Mesendoderm (in vitro differentiated cells): ENCODE measurements around the gene MUC12.
"Not testable (repeated sequence)": the region's sequence is repeated elsewhere in the genome, so short reads cannot be mapped to it uniquely, and the experiment has no call there.

ENCODE experiments used
- DNase-seq: peaks from one replicate; pipeline ENCODE4 v3.0.0; 2013
- H2AK5ac ChIP-seq: 2 replicates; pipeline ENCODE4 v1.6.1; 2013; ENCODE audit warnings: low read length, inconsistent platforms
- H2BK120ac ChIP-seq: 2 replicates; pipeline ENCODE4 v1.6.1; 2013; ENCODE audit warnings: low read depth, mild to moderate bottlenecking, low read length, moderate library complexity, mixed read lengths
- H2BK15ac ChIP-seq: replicated peaks from 2 replicates; pipeline ENCODE4 v1.6.1; 2013; ENCODE audit warnings: low read depth, mild to moderate bottlenecking, moderate library complexity
- H2BK5ac ChIP-seq: 2 replicates; pipeline ENCODE4 v1.6.1; 2013; ENCODE audit warnings: low read length, inconsistent platforms
- H3K18ac ChIP-seq: 2 replicates; pipeline ENCODE4 v1.6.1; 2013; ENCODE audit warnings: mild to moderate bottlenecking, low read length, mixed read lengths
- H3K23ac ChIP-seq: one replicate; pipeline ENCODE4 v1.6.1; 2013; ENCODE audit warnings: low read length
- H3K27ac ChIP-seq: 2 replicates; pipeline ENCODE4 v1.5.1; 2013; ENCODE audit warnings: low read depth, mild to moderate bottlenecking, inconsistent platforms, low read length, moderate library complexity
- H3K27me3 ChIP-seq: 2 replicates; pipeline ENCODE4 v1.6.1; 2013; ENCODE audit warnings: low read length, control low read depth, mild to moderate bottlenecking, inconsistent platforms; ENCODE audit not compliant: insufficient read depth, poor library complexity
- H3K36me3 ChIP-seq: 2 replicates; pipeline ENCODE4 v1.6.1; 2013; ENCODE audit warnings: low read length, inconsistent platforms; ENCODE audit not compliant: control insufficient read depth, insufficient read depth
- H3K4ac ChIP-seq: one replicate; pipeline ENCODE4 v1.6.1; 2013; ENCODE audit warnings: low read depth, mild to moderate bottlenecking, low read length, moderate library complexity
- H3K4me1 ChIP-seq: 2 replicates; pipeline ENCODE4 v1.6.1; 2013; ENCODE audit warnings: low read depth, low read length, inconsistent platforms; ENCODE audit not compliant: control insufficient read depth
- H3K4me2 ChIP-seq: 2 replicates; pipeline ENCODE4 v1.6.1; 2013; ENCODE audit warnings: low read length
- H3K4me3 ChIP-seq: 2 replicates; pipeline ENCODE4 v1.5.1; 2013; ENCODE audit warnings: mild to moderate bottlenecking, low read length
- H3K56ac ChIP-seq: one replicate; pipeline ENCODE4 v1.6.1; 2013; ENCODE audit warnings: low read length
- H3K79me1 ChIP-seq: 2 replicates; pipeline ENCODE4 v1.6.1; 2013; ENCODE audit warnings: low read length, inconsistent platforms
- H3K79me2 ChIP-seq: 2 replicates; pipeline ENCODE4 v1.6.1; 2013; ENCODE audit warnings: mild to moderate bottlenecking, low read length; ENCODE audit not compliant: control insufficient read depth, insufficient read depth
- H3K9ac ChIP-seq: 2 replicates; pipeline ENCODE4 v1.6.1; 2013; ENCODE audit warnings: low read length, inconsistent platforms
- H4K5ac ChIP-seq: one replicate; pipeline ENCODE4 v1.6.1; 2013; ENCODE audit warnings: low read length
- H4K8ac ChIP-seq: one replicate; pipeline ENCODE4 v1.6.1; 2013; ENCODE audit warnings: low read depth, mild to moderate bottlenecking, control low read depth, low read length, moderate library complexity
- WGBS: extraction: QIAGEN DNeasy Blood & Tissue Kit; methylation state at CpG from one replicate; pipeline ENCODE4 v1.1.7; 2013; ENCODE audit warnings: low lambda C conversion rate, missing lambda C conversion rate; ENCODE audit not compliant: insufficient coverage; ENCODE audit errors: extremely low coverage; 5-methylcytosine and 5-hydroxymethylcytosine counted together

MUC12 gene

GRCh38 chr7:100985033-100985797 is 15.8 kb downstream of the MUC12 start:
- not testable (repeated sequence) for H3K27ac ChIP-seq, H3K4me2 ChIP-seq, DNase-seq, H3K79me2 ChIP-seq, H4K5ac ChIP-seq, H2BK15ac ChIP-seq, H4K8ac ChIP-seq, H2BK5ac ChIP-seq, H3K9ac ChIP-seq, H3K36me3 ChIP-seq, H2BK120ac ChIP-seq, H3K56ac ChIP-seq, H2AK5ac ChIP-seq, H3K4me3 ChIP-seq, H3K4ac ChIP-seq, H3K4me1 ChIP-seq, H3K23ac ChIP-seq, H3K79me1 ChIP-seq, H3K18ac ChIP-seq, H3K27me3 ChIP-seq
- no CpG with 5 or more reads among the region's 4 CpGs for whole genome bisulfite sequencing

GRCh38 chr7:100991631-100992030 is 22.3 kb downstream of the MUC12 start:
- no peak overlapping the region for H3K4ac ChIP-seq
- no peak overlapping the region for H4K8ac ChIP-seq
- H3K36me3 ChIP-seq: no peaks in the 10 kb centered on the region
- no peak overlapping the region for H3K23ac ChIP-seq
- H3K27me3 ChIP-seq: no peaks in the 10 kb centered on the region
- H3K4me3 ChIP-seq: no peak overlapping the region
- WGBS: no CpG with 5 or more reads among the region's 9 CpGs
- H2BK15ac ChIP-seq: no peak overlapping the region
- no peak overlapping the region for H3K4me2 ChIP-seq
- no peak overlapping the region for H3K9ac ChIP-seq
- no peak overlapping the region for H4K5ac ChIP-seq
- no peak overlapping the region for H2BK5ac ChIP-seq
- H2BK120ac ChIP-seq: no peak overlapping the region
- H3K79me2 ChIP-seq: no peaks in the 10 kb centered on the region
- H3K79me1 ChIP-seq: no peaks in the 10 kb centered on the region
- no peak overlapping the region for H3K18ac ChIP-seq
- no peak overlapping the region for H3K56ac ChIP-seq
- H3K4me1 ChIP-seq: no peaks in the 10 kb centered on the region
- no peak overlapping the region for H3K27ac ChIP-seq
- no peak overlapping the region for H2AK5ac ChIP-seq
- DNase-seq: no peak

- not testable (repeated sequence) for H4K8ac ChIP-seq, H3K27ac ChIP-seq, H2BK120ac ChIP-seq, H2BK15ac ChIP-seq, H4K5ac ChIP-seq, DNase-seq, H3K4me2 ChIP-seq, H3K79me1 ChIP-seq, H3K79me2 ChIP-seq, H3K4me3 ChIP-seq, H3K27me3 ChIP-seq, H3K56ac ChIP-seq, H3K4ac ChIP-seq, H3K36me3 ChIP-seq, H3K18ac ChIP-seq, H3K9ac ChIP-seq, H3K23ac ChIP-seq, H2AK5ac ChIP-seq, H3K4me1 ChIP-seq, H2BK5ac ChIP-seq
- no CpG with 5 or more reads among the region's 12 CpGs for WGBS
Measured at GRCh38 chr7:100992280-100992679, 22.9 kb downstream of the MUC12 start.

- H3K18ac ChIP-seq, DNase-seq, H3K4me3 ChIP-seq, H3K56ac ChIP-seq, H4K5ac ChIP-seq, H3K9ac ChIP-seq, H3K4me1 ChIP-seq, H3K4me2 ChIP-seq, H2BK120ac ChIP-seq, H3K27ac ChIP-seq, H3K79me1 ChIP-seq, H3K36me3 ChIP-seq, H4K8ac ChIP-seq, H3K79me2 ChIP-seq, H3K23ac ChIP-seq, H3K4ac ChIP-seq, H3K27me3 ChIP-seq, H2BK15ac ChIP-seq, H2BK5ac ChIP-seq, H2AK5ac ChIP-seq: not testable (repeated sequence)
- WGBS: no CpG with 5 or more reads among the region's 9 CpGs
Measured at GRCh38 chr7:100994671-100995070, 25.3 kb downstream of the MUC12 start.

- H3K56ac ChIP-seq, H3K27ac ChIP-seq: not testable (repeated sequence)
Measured at GRCh38 chr7:100998530-100998929, 29.2 kb downstream of the MUC12 start.

GRCh38 chr7:100999334-100999733 is 30.0 kb downstream of the MUC12 start:
- not testable (repeated sequence) for H3K79me1 ChIP-seq, H2BK5ac ChIP-seq, H3K27ac ChIP-seq, H2BK120ac ChIP-seq, H3K36me3 ChIP-seq, H3K23ac ChIP-seq, H4K5ac ChIP-seq, H2AK5ac ChIP-seq, H3K9ac ChIP-seq, H3K18ac ChIP-seq, H3K79me2 ChIP-seq, H4K8ac ChIP-seq, H3K4me2 ChIP-seq, H3K4me1 ChIP-seq, DNase-seq, H3K4ac ChIP-seq, H2BK15ac ChIP-seq, H3K56ac ChIP-seq, H3K4me3 ChIP-seq, H3K27me3 ChIP-seq
- no CpG with 5 or more reads among the region's 9 CpGs for WGBS

More at GRCh38 chr7:100998530-100998929, 29.2 kb downstream of the MUC12 start:
- not testable (repeated sequence) for H3K4me1 ChIP-seq, H4K5ac ChIP-seq, H3K9ac ChIP-seq, H3K4me2 ChIP-seq, H3K23ac ChIP-seq, H3K27me3 ChIP-seq, H2BK120ac ChIP-seq, H4K8ac ChIP-seq, H3K4ac ChIP-seq, DNase-seq, H3K79me1 ChIP-seq, H2AK5ac ChIP-seq, H3K79me2 ChIP-seq, H3K36me3 ChIP-seq, H3K18ac ChIP-seq, H2BK5ac ChIP-seq, H2BK15ac ChIP-seq, H3K4me3 ChIP-seq
- no CpG with 5 or more reads among the region's 10 CpGs for WGBS
